ENCODE results near the gene LGR4. TPM values are rescaled to one million over a fixed set of nuclear protein-coding genes. Genes with fewer than 3 reads are reported as not detected.
A peak's percentile ranks its signal among the peaks of the same experiment; 100 is the strongest.
"Not testable (repeated sequence)": the region's sequence is repeated elsewhere in the genome, so short reads cannot be mapped to it uniquely, and the experiment has no call there.

Gene LGR4
- total RNA-seq, 1 experiment from 2014 or later, result 37.1 TPM

DNA sequence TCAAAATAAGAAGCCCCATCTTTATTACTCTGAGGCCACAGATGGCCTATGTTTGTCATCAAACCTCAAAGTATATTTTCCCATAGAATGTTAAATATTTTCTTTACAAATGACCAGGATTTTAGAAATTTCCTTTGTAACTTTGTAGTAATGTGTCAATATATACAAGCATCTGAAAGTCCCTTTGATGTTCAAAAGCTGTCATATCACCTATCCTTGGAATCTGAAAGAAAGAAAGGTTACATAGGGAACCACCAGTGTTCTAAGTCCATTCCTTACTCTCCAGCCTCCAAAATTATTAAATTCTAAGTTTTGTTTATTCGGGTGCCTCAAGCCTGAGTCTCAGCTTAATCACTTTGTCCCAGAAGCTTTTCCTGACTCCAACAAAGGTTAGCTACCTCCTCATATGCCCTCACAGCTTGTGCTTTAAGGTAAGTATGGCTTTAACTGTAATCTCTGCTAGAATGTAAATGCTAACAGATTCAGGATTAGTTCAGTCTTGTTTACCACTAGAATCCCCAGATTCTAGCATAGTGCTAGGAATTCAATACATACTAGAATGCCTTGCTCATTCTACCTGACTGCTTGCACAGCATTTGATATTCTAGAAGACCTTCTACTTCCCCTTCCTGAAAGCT is 141.8 kb downstream of the LGR4 start:
- Histone ChIP-seq H3K36me3 (ENCODE audit: control insufficient read depth, insufficient read depth, low read length) (no peaks in the 10 kb centered on the region), H3K27me3 (replicated peaks; ENCODE audit: control insufficient read depth, insufficient read depth, low read length) (no peaks in the 10 kb centered on the region), H3K4me3 (ENCODE audit: low read depth, low read length) (no peak overlapping the region), H3K9me3 (no peaks in the 10 kb centered on the region), H3K4me1 (peaks cover 28% of the 10 kb centered on the region)
- peaks cover 10% of the 10 kb centered on the region for H3K9me3 Mint-ChIP-seq (ENCODE audit: unreplicated experiment)
- intact Hi-C loops (cut with micrococcal nuclease; ENCODE audit: unreplicated experiment), result loop anchor here (2.0 kb wide), 2 partner anchors 20 to 62 kb away; no protein-coding TSS in a partner anchor
- no peaks in the 10 kb centered on the region for H3K36me3 Mint-ChIP-seq (ENCODE audit: insufficient read depth, unreplicated experiment)
- peak overlapping the region; percentile 23 for H3K27ac Mint-ChIP-seq (ENCODE audit: unreplicated experiment)
- BruUV-seq (replicated peaks), result no TSS peak
- H3K27me3 Mint-ChIP-seq (ENCODE audit: insufficient read depth, unreplicated experiment), result no peaks in the 10 kb centered on the region
- ChIA-PET POLR2A (no interaction called here), CTCF (no interaction called here)
- TF ChIP-seq, protein P1, sequence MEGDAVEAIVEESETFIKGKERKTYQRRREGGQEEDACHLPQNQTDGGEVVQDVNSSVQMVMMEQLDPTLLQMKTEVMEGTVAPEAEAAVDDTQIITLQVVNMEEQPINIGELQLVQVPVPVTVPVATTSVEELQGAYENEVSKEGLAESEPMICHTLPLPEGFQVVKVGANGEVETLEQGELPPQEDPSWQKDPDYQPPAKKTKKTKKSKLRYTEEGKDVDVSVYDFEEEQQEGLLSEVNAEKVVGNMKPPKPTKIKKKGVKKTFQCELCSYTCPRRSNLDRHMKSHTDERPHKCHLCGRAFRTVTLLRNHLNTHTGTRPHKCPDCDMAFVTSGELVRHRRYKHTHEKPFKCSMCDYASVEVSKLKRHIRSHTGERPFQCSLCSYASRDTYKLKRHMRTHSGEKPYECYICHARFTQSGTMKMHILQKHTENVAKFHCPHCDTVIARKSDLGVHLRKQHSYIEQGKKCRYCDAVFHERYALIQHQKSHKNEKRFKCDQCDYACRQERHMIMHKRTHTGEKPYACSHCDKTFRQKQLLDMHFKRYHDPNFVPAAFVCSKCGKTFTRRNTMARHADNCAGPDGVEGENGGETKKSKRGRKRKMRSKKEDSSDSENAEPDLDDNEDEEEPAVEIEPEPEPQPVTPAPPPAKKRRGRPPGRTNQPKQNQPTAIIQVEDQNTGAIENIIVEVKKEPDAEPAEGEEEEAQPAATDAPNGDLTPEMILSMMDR (IDR thresholded peaks at IDR 0.05; ENCODE audit: insufficient read depth in 1 of 2, low read depth in 1 of 2, low read length in 1 of 2, severe bottlenecking in 1 of 2, unreplicated experiment in 1 of 2), result no peak
- peaks cover 36% of the 10 kb centered on the region for H3K4me1 Mint-ChIP-seq (ENCODE audit: low read depth, unreplicated experiment)
- peak in 1 of 2 experiments; percentile 15 for DNase-seq
- peak overlapping the region; percentile 3 for H3K4me3 Mint-ChIP-seq (ENCODE audit: unreplicated experiment)

DNA sequence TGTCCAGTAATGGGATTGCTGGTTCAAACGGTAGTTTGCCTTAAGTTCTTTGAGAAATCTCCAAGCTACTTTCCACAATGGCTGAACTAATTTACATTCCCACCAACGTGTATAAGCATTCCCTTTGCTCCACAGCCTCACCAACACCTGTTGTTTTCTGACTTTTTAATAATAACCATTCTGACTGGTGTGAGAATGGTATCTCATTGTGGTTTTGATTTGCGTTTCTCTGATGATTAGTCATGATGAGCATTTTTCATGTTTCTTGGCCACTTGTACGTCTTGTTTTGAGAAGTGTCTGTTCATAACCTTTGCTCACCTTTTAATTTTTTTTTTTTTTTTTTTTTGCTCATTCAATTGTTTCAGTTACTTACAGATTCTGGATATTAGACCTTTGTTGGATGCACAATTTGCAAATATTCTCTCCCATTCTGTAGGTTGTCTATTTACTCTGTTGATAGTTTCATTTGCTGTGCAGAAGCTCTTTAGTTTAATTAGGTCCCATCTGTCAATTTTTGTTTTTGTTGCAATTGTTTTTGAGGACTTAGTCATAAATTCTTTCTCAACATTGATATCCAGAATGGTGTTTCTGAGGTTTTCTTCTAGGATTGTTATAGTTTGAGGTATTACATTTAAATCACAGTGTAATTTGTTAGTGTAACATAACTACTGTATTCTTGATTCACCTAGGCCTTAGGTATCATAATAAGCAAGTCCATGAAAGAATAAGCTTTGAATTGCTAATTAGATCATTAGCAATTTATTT is 142.5 kb downstream of the LGR4 start:
- Histone ChIP-seq H3K4me1 (peaks cover 28% of the 10 kb centered on the region), H3K36me3 (ENCODE audit: control insufficient read depth, insufficient read depth, low read length) (no peaks in the 10 kb centered on the region), H3K4me3 (ENCODE audit: low read depth, low read length) (no peak overlapping the region), H3K9me3 (no peaks in the 10 kb centered on the region), H3K27me3 (replicated peaks; ENCODE audit: control insufficient read depth, insufficient read depth, low read length) (no peaks in the 10 kb centered on the region)
- Mint-ChIP-seq H3K4me3 (ENCODE audit: unreplicated experiment) (no peak overlapping the region), H3K27ac (ENCODE audit: unreplicated experiment) (no peak overlapping the region), H3K9me3 (ENCODE audit: unreplicated experiment) (peaks cover 10% of the 10 kb centered on the region), H3K4me1 (ENCODE audit: low read depth, unreplicated experiment) (peaks cover 36% of the 10 kb centered on the region), H3K27me3 (ENCODE audit: insufficient read depth, unreplicated experiment) (no peaks in the 10 kb centered on the region), H3K36me3 (ENCODE audit: insufficient read depth, unreplicated experiment) (no peaks in the 10 kb centered on the region)
- intact Hi-C loops (cut with micrococcal nuclease; ENCODE audit: unreplicated experiment), result loop anchor here (2.0 kb wide), 2 partner anchors 21 to 63 kb away; no protein-coding TSS in a partner anchor
- CTCF ChIA-PET, result no interaction called here
- no peak for DNase-seq
- TF ChIP-seq, protein P1 (IDR thresholded peaks at IDR 0.05; ENCODE audit: insufficient read depth in 1 of 2, low read depth in 1 of 2, low read length in 1 of 2, severe bottlenecking in 1 of 2, unreplicated experiment in 1 of 2), result no peak
- BruUV-seq (replicated peaks), result no TSS peak
- POLR2A ChIA-PET, result no interaction called here

DNA sequence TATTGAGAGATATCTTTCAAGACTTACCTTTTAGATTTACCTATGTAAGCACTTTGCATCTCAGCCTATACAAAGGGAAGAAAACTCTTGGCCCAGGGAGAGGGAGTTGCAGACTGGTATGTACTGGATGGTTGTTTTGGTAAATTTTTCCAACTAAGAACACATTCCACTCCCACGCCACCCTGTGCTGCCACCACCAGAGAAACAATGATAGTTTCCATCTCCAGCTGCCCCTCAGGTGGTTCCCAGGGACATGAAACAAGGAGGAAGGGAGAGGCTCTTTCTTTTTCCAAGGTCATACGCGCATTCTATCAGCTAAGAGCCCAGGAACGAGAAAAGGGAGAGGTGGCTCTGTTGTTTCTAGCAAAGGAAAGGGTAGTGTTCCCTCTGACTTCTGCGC is 144.0 kb downstream of the LGR4 start:
- no peaks in the 10 kb centered on the region for H3K27me3 Mint-ChIP-seq (ENCODE audit: insufficient read depth, unreplicated experiment)
- H3K27me3 ChIP-seq (replicated peaks; ENCODE audit: control insufficient read depth, insufficient read depth, low read length), result no peaks in the 10 kb centered on the region
- ChIA-PET POLR2A (no interaction called here), CTCF (no interaction called here)
- peaks cover 34% of the 10 kb centered on the region for H3K4me1 Mint-ChIP-seq (ENCODE audit: low read depth, unreplicated experiment)
- no peak overlapping the region for H3K4me3 Mint-ChIP-seq (ENCODE audit: unreplicated experiment)
- H3K36me3 ChIP-seq (ENCODE audit: control insufficient read depth, insufficient read depth, low read length), result no peaks in the 10 kb centered on the region
- intact Hi-C loops (cut with micrococcal nuclease; ENCODE audit: unreplicated experiment), result no loop called here
- no TSS peak for BruUV-seq (replicated peaks)
- no peaks in the 10 kb centered on the region for H3K9me3 ChIP-seq
- no peaks in the 10 kb centered on the region for H3K36me3 Mint-ChIP-seq (ENCODE audit: insufficient read depth, unreplicated experiment)
- no peak for DNase-seq
- H3K4me3 ChIP-seq (ENCODE audit: low read depth, low read length), result no peak overlapping the region
- peaks cover 28% of the 10 kb centered on the region for H3K4me1 ChIP-seq
- no peak overlapping the region for H3K27ac Mint-ChIP-seq (ENCODE audit: unreplicated experiment)
- TF ChIP-seq, protein P1 (IDR thresholded peaks at IDR 0.05; ENCODE audit: insufficient read depth in 1 of 2, low read depth in 1 of 2, low read length in 1 of 2, severe bottlenecking in 1 of 2, unreplicated experiment in 1 of 2), result no peak
- H3K9me3 Mint-ChIP-seq (ENCODE audit: unreplicated experiment), result peaks cover under 1% of the 10 kb centered on the region

DNA sequence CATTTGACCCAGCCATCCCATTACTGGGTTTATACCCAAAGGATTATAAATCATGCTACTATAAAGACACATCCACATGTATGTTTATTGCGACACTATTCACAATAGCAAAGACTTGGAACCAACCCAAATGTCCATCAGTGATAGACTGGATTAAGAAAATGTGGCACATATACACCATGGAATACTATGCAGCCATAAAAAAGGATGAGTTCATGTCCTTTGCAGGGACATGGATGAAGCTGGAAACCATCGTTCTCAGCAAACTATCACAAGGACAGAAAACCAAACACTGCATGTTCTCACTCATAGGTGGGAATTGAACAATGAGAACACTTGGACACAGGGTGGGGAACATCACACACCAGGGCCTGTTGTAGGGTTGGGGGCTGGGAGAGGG is 145.5 kb downstream of the LGR4 start:
- CTCF ChIA-PET; H3K27me3 Mint-ChIP-seq (ENCODE audit: insufficient read depth, unreplicated experiment); intact Hi-C loops (cut with micrococcal nuclease; ENCODE audit: unreplicated experiment); H3K27me3 ChIP-seq (replicated peaks; ENCODE audit: control insufficient read depth, insufficient read depth, low read length); H3K36me3 ChIP-seq (ENCODE audit: control insufficient read depth, insufficient read depth, low read length); H3K4me3 Mint-ChIP-seq (ENCODE audit: unreplicated experiment); H3K27ac Mint-ChIP-seq (ENCODE audit: unreplicated experiment); H3K4me3 ChIP-seq (ENCODE audit: low read depth, low read length); H3K9me3 ChIP-seq; DNase-seq; BruUV-seq (replicated peaks); POLR2A ChIA-PET; H3K36me3 Mint-ChIP-seq (ENCODE audit: insufficient read depth, unreplicated experiment); H3K9me3 Mint-ChIP-seq (ENCODE audit: unreplicated experiment): not testable (repeated sequence)
- H3K4me1 Mint-ChIP-seq (ENCODE audit: low read depth, unreplicated experiment), result peaks cover 25% of the 10 kb centered on the region
- peaks cover 23% of the 10 kb centered on the region for H3K4me1 ChIP-seq

DNA sequence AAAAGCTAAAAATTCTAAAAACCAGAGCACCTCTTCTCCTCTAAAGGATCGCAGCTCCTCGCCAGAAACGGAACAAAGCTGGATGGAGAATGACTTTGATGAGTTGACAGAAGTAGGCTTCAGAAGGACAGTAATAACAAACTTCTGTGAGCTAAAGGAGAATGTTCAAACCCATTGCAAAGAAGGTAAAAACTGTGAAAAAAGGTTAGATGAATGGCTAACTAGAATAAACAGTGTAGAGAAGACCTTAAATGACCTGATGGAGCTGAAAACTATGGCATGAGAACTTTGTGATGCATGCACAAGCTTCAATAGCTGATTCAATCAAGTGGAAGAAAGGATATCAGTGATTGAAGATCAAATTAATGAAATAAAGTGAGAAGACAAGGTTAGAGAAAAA is 150.4 kb downstream of the LGR4 start:
- H3K4me3 Mint-ChIP-seq (ENCODE audit: unreplicated experiment); H3K36me3 Mint-ChIP-seq (ENCODE audit: insufficient read depth, unreplicated experiment); H3K9me3 Mint-ChIP-seq (ENCODE audit: unreplicated experiment); BruUV-seq (replicated peaks); H3K36me3 ChIP-seq (ENCODE audit: control insufficient read depth, insufficient read depth, low read length); DNase-seq; H3K4me3 ChIP-seq (ENCODE audit: low read depth, low read length); intact Hi-C loops (cut with micrococcal nuclease; ENCODE audit: unreplicated experiment); H3K4me1 ChIP-seq; POLR2A ChIA-PET; H3K27me3 Mint-ChIP-seq (ENCODE audit: insufficient read depth, unreplicated experiment); H3K27me3 ChIP-seq (replicated peaks; ENCODE audit: control insufficient read depth, insufficient read depth, low read length); CTCF ChIA-PET; H3K4me1 Mint-ChIP-seq (ENCODE audit: low read depth, unreplicated experiment); H3K9me3 ChIP-seq; H3K27ac Mint-ChIP-seq (ENCODE audit: unreplicated experiment): not testable (repeated sequence)
